HCT116 (cell line): Measurements from ENCODE around the gene FAM114A1. TPM values are rescaled to one million over a fixed set of nuclear protein-coding genes. Genes with fewer than 3 reads are reported as not detected.

Experiments used
- ATAC-seq: fragments of 200-7000 bp; cut with Tn5 transposase; 2 replicates; pipeline ENCODE4 v1.9.1; 2020; ENCODE audit warnings: mild to moderate bottlenecking, moderate library complexity
- BruUV-seq: library from RNA; stranded (reverse); fragments of 400-500 nt; replicated peaks from 2 replicates; lab custom pipeline; 2021; lab: Mats Ljungman, UMichigan
- CTCF ChIA-PET: fragments of 300-600 bp; sonication (Branson Sonifier 250); formaldehyde crosslinking; loops from one replicate; lab custom pipeline; 2021; ENCODE audit warnings: antibody characterized with exemption; lab: Charles Lee
- POLR2A ChIA-PET: fragments of 300-600, 350-600 bp; sonication (Branson Sonifier 250); formaldehyde crosslinking; loops from one replicate; lab custom pipeline; 2021; ENCODE audit warnings: antibody characterized with exemption; lab: Charles Lee
- RAD21 ChIA-PET, 2 experiments: fragments of 300-600 bp; sonication (Branson Sonifier 250); formaldehyde crosslinking; loops; one replicate each; lab custom pipeline; 2023; ENCODE audit warnings: low total read pairs in 2 of 2; ENCODE audit not compliant: uncharacterized antibody in 2 of 2, unreplicated experiment in 2 of 2, low non-redundant PET in 1 of 2; lab: Charles Lee
- DNase-seq: peaks from one replicate; pipeline ENCODE4 v3.0.0-alpha.2; 2010; ENCODE audit warnings: low read depth, low spot score
- H2AFZ ChIP-seq: fragments of 200-600 bp; shearing (Covaris generic), sonication (generic); 2 replicates; pipeline ENCODE4 v1.6.1; 2017; ENCODE audit warnings: low read depth, mixed run types, mixed read lengths, antibody characterized with exemption, low read length; ENCODE audit not compliant: poor library complexity, severe bottlenecking
- H3K27ac ChIP-seq: 2 replicates; pipeline ENCODE4 v1.5.1; 2012; ENCODE audit warnings: low read depth, low read length
- H3K27me3 ChIP-seq: fragments of 200-600 bp; sonication (generic); 2 replicates; pipeline ENCODE4 v1.6.1; 2016; ENCODE audit warnings: mixed run types, low read length, mixed read lengths; ENCODE audit not compliant: insufficient read depth
- H3K36me3 ChIP-seq, 2 experiments: fragments of 200-500 bp in 1 of 2; fragments of 200-600 bp in 1 of 2; sonication (Bioruptor generic) in 1 of 2; sonication (generic) in 1 of 2; 2 replicates each; pipeline versions ENCODE4 v1.5.1 to v1.6.1; 2014 to 2016; ENCODE audit warnings: low read length in 2 of 2, inconsistent platforms in 1 of 2, mixed read lengths in 1 of 2, mixed run types in 1 of 2; ENCODE audit not compliant: insufficient read depth in 2 of 2, control insufficient read depth in 1 of 2
- H3K4me1 ChIP-seq, 2 experiments: fragments of 200-600 bp in 1 of 2; sonication (generic) in 1 of 2; 2 replicates each; pipeline versions ENCODE4 v1.5.1 to v1.6.1; 2012 to 2017; ENCODE audit warnings: low read length in 2 of 2, inconsistent platforms in 1 of 2, mild to moderate bottlenecking in 1 of 2, mixed read lengths in 1 of 2, mixed run types in 1 of 2, moderate library complexity in 1 of 2; ENCODE audit not compliant: insufficient read depth in 2 of 2, control insufficient read depth in 1 of 2
- H3K4me2 ChIP-seq: fragments of 200-600 bp; sonication (generic); 2 replicates; pipeline ENCODE4 v1.6.1; 2017; ENCODE audit warnings: mixed run types, low read length, mixed read lengths
- H3K4me3 ChIP-seq, 2 experiments: fragments of 200-600 bp in 1 of 2; sonication (generic) in 1 of 2; replicated peaks in 1 of 2; 2 replicates each; pipeline ENCODE4 v1.5.1; 2011 to 2016; ENCODE audit warnings: low read length in 2 of 2, control low read depth in 1 of 2, low read depth in 1 of 2, mild to moderate bottlenecking in 1 of 2, mixed read lengths in 1 of 2, mixed run types in 1 of 2
- H3K79me2 ChIP-seq: fragments of 200-600 bp; sonication (generic); 2 replicates; pipeline ENCODE4 v1.6.1; 2017; ENCODE audit warnings: mild to moderate bottlenecking, mixed run types, low read length, moderate library complexity, mixed read lengths; ENCODE audit not compliant: insufficient read depth
- H3K9ac ChIP-seq: fragments of 200-600 bp; sonication (generic); 2 replicates; pipeline ENCODE4 v1.6.1; 2016; ENCODE audit warnings: low read length, mixed read lengths
- H3K9me2 ChIP-seq: fragments of 200-600 bp; sonication (generic), shearing (Covaris generic); 2 replicates; pipeline ENCODE4 v1.6.1; 2017; ENCODE audit warnings: mixed run types, mild to moderate bottlenecking, moderate library complexity; ENCODE audit not compliant: insufficient read depth
- H3K9me3 ChIP-seq, 2 experiments: fragments of 200-500 bp in 1 of 2; fragments of 200-600 bp in 1 of 2; sonication (Bioruptor generic) in 1 of 2; sonication (generic) in 1 of 2; 2 replicates each; pipeline ENCODE4 v1.6.1; 2014 to 2017; ENCODE audit warnings: low read length in 2 of 2, mixed read lengths in 2 of 2, inconsistent platforms in 1 of 2, low read depth in 1 of 2, mild to moderate bottlenecking in 1 of 2, mixed run types in 1 of 2, moderate library complexity in 1 of 2; ENCODE audit not compliant: control insufficient read depth in 1 of 2, insufficient read depth in 1 of 2
- H4K20me1 ChIP-seq: fragments of 200-600 bp; sonication (generic), shearing (Covaris generic); 2 replicates; pipeline ENCODE4 v1.6.1; 2017; ENCODE audit warnings: mixed run types, mild to moderate bottlenecking, moderate library complexity; ENCODE audit not compliant: insufficient read depth
- CBX3 ChIP-seq: IDR thresholded peaks from 2 replicates; pipeline ENCODE4 v1.6.1; 2012; ENCODE audit warnings: low read depth
- CEBPB ChIP-seq: IDR thresholded peaks from 2 replicates; pipeline ENCODE4 v1.6.1; 2012; ENCODE audit warnings: low read depth
- EGR1 ChIP-seq: IDR thresholded peaks from 2 replicates; pipeline ENCODE4 v1.6.1; 2012; ENCODE audit warnings: low read depth
- ELF1 ChIP-seq: IDR thresholded peaks from 2 replicates; pipeline ENCODE4 v1.6.1; 2012; ENCODE audit warnings: low read depth, borderline replicate concordance
- EZH2 ChIP-seq: fragments of 200-600 bp; sonication (generic); IDR thresholded peaks from 2 replicates; pipeline ENCODE4 v1.6.1; 2017; ENCODE audit warnings: antibody characterized with exemption, mixed run types
- EZH2phosphoT487 ChIP-seq: fragments of 200-600 bp; IDR thresholded peaks from 2 replicates; pipeline ENCODE4 v1.6.1; 2018; ENCODE audit warnings: antibody characterized with exemption, borderline replicate concordance
- FOSL1 ChIP-seq: IDR thresholded peaks from 2 replicates; pipeline ENCODE4 v1.6.1; 2012; ENCODE audit warnings: low read depth
- JUND ChIP-seq: IDR thresholded peaks from 2 replicates; pipeline ENCODE4 v1.6.1; 2012
- POLR2A ChIP-seq: IDR thresholded peaks from 2 replicates; pipeline ENCODE4 v1.7.0; 2011; ENCODE audit warnings: borderline replicate concordance; ENCODE audit not compliant: insufficient read depth, insufficient read length; ENCODE audit errors: extremely low read depth
- RAD21 ChIP-seq: IDR thresholded peaks from 2 replicates; pipeline ENCODE4 v1.6.1; 2012; ENCODE audit warnings: low read depth, mild to moderate bottlenecking
- SIN3A ChIP-seq: IDR thresholded peaks from 2 replicates; pipeline ENCODE4 v1.6.1; 2012; ENCODE audit warnings: low read depth
- SP1 ChIP-seq: IDR thresholded peaks from 2 replicates; pipeline ENCODE4 v1.6.1; 2012; ENCODE audit warnings: low read depth
- SRF ChIP-seq: IDR thresholded peaks from 2 replicates; pipeline ENCODE4 v1.6.1; 2012; ENCODE audit warnings: low read depth
- TCF7L2 ChIP-seq: IDR thresholded peaks from 2 replicates; pipeline ENCODE4 v1.7.0; 2011; ENCODE audit warnings: borderline replicate concordance, inconsistent platforms; ENCODE audit not compliant: insufficient read depth, insufficient read length; ENCODE audit errors: extremely low read depth
- YY1 ChIP-seq: IDR thresholded peaks from 2 replicates; pipeline ENCODE4 v1.6.1; 2011; ENCODE audit warnings: low read length, low read depth, moderate library complexity, mild to moderate bottlenecking; ENCODE audit not compliant: insufficient replicate concordance; ENCODE audit errors: extremely low read depth
- ZFX ChIP-seq: fragments of 450-650 bp; IDR thresholded peaks from 2 replicates; pipeline ENCODE4 v1.6.1; 2017
- intact Hi-C: fragments of 100-400 bp; cut with micrococcal nuclease; formaldehyde crosslinking; loops from 2 replicates; pipeline ENCODE4 v1.10.0; 2022
- microRNA counts: library from miRNA; unstranded; fragments of <30 nt; microRNA quantifications from one replicate; lab custom pipeline; 2015
- microRNA-seq: library from miRNA; unstranded; fragments of <30 nt; microRNA quantifications from one replicate; pipeline ENCODE4, GENCODE V29; 2016; ENCODE audit warnings: borderline number of aligned reads
- total RNA-seq: library from RNA; stranded (reverse); gene quantifications from one replicate; pipeline ENCODE4 v1.2.1, GENCODE V29; 2021; ENCODE audit not compliant: unreplicated experiment
- TF ChIP-seq, protein P1 (sequence below): IDR thresholded peaks from 2 replicates; pipeline ENCODE4 v1.6.1; 2012
- TF ChIP-seq, protein P2 (sequence below): IDR thresholded peaks from 2 replicates; pipeline ENCODE4 v1.6.1; 2012; ENCODE audit warnings: low read depth
- TF ChIP-seq, protein P3 (sequence below): IDR thresholded peaks from 2 replicates; pipeline ENCODE4 v1.6.1; 2012

FAM114A1 gene
- total RNA-seq, 1 experiment from 2014 or later, result 35.6 TPM

DNA sequence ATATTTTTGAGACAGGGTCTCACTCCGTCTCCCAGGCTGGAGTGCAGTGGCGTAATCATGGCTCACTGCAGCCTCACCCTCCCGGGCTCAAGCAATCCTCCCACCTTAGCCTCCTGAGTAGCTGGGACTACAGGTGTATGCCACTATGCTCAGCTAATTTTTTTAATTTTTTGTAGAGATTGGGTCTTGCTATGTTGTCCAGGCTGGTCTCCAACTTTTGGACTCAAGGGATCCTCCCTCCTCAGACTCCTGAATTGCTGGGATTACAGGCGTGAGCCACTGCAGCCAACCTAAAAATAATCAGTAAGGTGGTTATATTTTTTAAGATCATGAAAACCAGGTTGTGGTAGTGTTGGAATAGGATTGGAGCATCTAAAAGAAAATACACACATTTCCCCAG, 126.5 kb downstream of the FAM114A1 start:
- POLR2A ChIA-PET, result interaction anchor here (1.3 kb wide), 1 partner anchor 9 kb away, joined by 3 read pairs; no protein-coding TSS in a partner anchor
- no peak overlapping the region for H3K27ac ChIP-seq
- peaks cover 0 to 3% of the 10 kb centered on the region in 2 experiments; a peak in 2 of 4 replicates for H3K4me1 ChIP-seq
- H3K27me3 ChIP-seq, result no peaks in the 10 kb centered on the region
- CTCF ChIA-PET, result no interaction called here
- H3K9ac ChIP-seq, result no peak overlapping the region
- no peaks in the 10 kb centered on the region for H3K36me3 ChIP-seq
- RAD21 ChIA-PET, result no interaction called here
- H3K4me2 ChIP-seq, result no peak overlapping the region
- BruUV-seq, result no TSS peak
- intact Hi-C loops, result no loop called here
- DNase-seq (no peak), ATAC-seq (no peak)
- no peak overlapping the region for H3K4me3 ChIP-seq
- H3K79me2 ChIP-seq, result no peaks in the 10 kb centered on the region
- H3K9me3 ChIP-seq, result 0 out of 4 replicates have a peak, but pooled peaks cover 0 to 2% of the 10 kb centered on the region in 2 experiments
- H3K9me2 ChIP-seq, result no peaks in the 10 kb centered on the region
- no peaks in the 10 kb centered on the region for H4K20me1 ChIP-seq
- TF ChIP-seq EGR1 (no peak), SP1 (no peak), POLR2A (no peak), TCF7L2 (no peak), CEBPB (no peak), JUND (no peak), RAD21 (no peak), FOSL1 (no peak), EZH2 (no peak), ELF1 (no peak), SRF (no peak), YY1 (no peak), SIN3A (no peak), ZFX (no peak), EZH2phosphoT487 (no peak), CBX3 (no peak)
- TF ChIP-seq, protein P1, sequence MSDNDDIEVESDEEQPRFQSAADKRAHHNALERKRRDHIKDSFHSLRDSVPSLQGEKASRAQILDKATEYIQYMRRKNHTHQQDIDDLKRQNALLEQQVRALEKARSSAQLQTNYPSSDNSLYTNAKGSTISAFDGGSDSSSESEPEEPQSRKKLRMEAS, result no peak
- TF ChIP-seq, protein P2, sequence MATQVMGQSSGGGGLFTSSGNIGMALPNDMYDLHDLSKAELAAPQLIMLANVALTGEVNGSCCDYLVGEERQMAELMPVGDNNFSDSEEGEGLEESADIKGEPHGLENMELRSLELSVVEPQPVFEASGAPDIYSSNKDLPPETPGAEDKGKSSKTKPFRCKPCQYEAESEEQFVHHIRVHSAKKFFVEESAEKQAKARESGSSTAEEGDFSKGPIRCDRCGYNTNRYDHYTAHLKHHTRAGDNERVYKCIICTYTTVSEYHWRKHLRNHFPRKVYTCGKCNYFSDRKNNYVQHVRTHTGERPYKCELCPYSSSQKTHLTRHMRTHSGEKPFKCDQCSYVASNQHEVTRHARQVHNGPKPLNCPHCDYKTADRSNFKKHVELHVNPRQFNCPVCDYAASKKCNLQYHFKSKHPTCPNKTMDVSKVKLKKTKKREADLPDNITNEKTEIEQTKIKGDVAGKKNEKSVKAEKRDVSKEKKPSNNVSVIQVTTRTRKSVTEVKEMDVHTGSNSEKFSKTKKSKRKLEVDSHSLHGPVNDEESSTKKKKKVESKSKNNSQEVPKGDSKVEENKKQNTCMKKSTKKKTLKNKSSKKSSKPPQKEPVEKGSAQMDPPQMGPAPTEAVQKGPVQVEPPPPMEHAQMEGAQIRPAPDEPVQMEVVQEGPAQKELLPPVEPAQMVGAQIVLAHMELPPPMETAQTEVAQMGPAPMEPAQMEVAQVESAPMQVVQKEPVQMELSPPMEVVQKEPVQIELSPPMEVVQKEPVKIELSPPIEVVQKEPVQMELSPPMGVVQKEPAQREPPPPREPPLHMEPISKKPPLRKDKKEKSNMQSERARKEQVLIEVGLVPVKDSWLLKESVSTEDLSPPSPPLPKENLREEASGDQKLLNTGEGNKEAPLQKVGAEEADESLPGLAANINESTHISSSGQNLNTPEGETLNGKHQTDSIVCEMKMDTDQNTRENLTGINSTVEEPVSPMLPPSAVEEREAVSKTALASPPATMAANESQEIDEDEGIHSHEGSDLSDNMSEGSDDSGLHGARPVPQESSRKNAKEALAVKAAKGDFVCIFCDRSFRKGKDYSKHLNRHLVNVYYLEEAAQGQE, result no peak
- TF ChIP-seq, protein P3, sequence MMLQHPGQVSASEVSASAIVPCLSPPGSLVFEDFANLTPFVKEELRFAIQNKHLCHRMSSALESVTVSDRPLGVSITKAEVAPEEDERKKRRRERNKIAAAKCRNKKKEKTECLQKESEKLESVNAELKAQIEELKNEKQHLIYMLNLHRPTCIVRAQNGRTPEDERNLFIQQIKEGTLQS, result no peak
- H2AFZ ChIP-seq, result no peak overlapping the region

MicroRNAs within 50 kb of the gene (microRNA counts, 767-probe panel; counts per million panel counts)
- microRNA hsa-miR-574-3p (lab: Ali Mortazavi, UCI) (not detected), microRNA hsa-miR-574-5p (lab: Ali Mortazavi, UCI) (not detected)

Small RNAs within 50 kb of the gene (microRNA-seq; reads per million reads assigned to microRNA genes)
- gene MIR574, result 136 reads per million, percentile 65 among the genes with 10 or more reads in this experiment

Other genes starting within 250 kb of the FAM114A1 start
- 44.2 TPM for gene KLF3, start 203.6 kb upstream of the FAM114A1 start, total RNA-seq
- gene TLR10, start 84.8 kb upstream of the FAM114A1 start, total RNA-seq, result 0.30 TPM
- gene TLR1, start 63.0 kb upstream of the FAM114A1 start, total RNA-seq, result 1.4 TPM
- 4.8 TPM for gene TLR6, start 11.0 kb upstream of the FAM114A1 start, total RNA-seq
- gene TMEM156, start 164.6 kb downstream of the FAM114A1 start, total RNA-seq, result 0.22 TPM
- gene KLHL5, start 194.4 kb downstream of the FAM114A1 start, total RNA-seq, result 20.8 TPM